ENCODE results near the gene PTPRB.

GRCh38 chr12:70657616-70658286 lies 20.5 kb upstream of the PTPRB start:
- TF ChIP-seq CTCF (IDR thresholded peaks at IDR 0.05): no peak
- no peak for TF ChIP-seq POLR2A (IDR thresholded peaks at IDR 0.05)

All from adrenal gland (tissue), 5 donors.